Effector CD4-positive, alpha-beta T cell (primary cell): Measurements from ENCODE around the gene RMC1.
"Not testable (repeated sequence)": the region's sequence is repeated elsewhere in the genome, so short reads cannot be mapped to it uniquely, and the experiment has no call there.

ENCODE experiments used
- DNase-seq: peaks from one replicate; pipeline ENCODE4 v3.0.0-alpha.2; 2020

Gene RMC1

GRCh38 chr18:23536204-23536603, 32.9 kb downstream of the RMC1 start:
- no peak for DNase-seq

GRCh38 chr18:23537274-23537673, 34.0 kb downstream of the RMC1 start:
- no peak for DNase-seq

DNA sequence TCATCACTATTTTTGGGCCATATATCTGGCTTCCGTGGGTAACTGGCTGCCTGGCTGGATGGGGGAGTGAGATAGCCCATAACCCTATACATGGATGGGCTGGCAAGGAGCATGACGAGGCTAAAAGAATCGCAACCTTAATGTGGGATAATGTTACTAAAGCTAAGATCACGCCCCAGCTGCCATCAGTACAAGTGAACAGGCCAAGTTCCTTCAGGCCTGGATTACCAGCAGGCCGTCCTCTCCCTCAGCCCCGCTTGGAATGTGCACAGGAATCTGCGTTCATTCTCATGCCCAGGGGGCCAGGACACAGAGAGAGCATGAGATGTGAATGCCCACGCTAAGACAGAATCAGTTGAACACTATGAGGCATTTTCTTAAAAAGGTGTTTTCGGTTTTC, 34.7 kb downstream of the RMC1 start:
- no peak for DNase-seq

- no peak for DNase-seq
Measured at GRCh38 chr18:23538870-23539269, 35.6 kb downstream of the RMC1 start.

DNA sequence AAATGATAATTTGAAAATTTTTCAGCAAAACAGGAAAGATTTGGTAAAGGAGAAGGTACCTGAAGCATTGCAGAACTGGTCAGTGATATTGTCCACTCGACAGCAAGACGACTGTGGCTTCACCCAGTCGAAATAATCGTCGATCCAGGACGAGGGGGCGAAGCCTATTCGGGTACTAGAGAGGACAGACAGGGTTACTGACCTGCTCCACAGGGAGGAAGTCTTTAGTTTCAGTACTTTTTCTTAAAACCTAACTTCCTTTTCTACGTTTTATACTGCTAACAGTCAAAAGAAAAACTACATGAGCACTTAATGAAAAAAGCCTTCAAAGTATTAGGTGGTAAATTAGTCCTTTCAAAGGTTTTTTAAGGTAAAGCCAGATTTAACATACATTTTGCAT, 36.0 kb downstream of the RMC1 start:
- DNase-seq: no peak

GRCh38 chr18:23539911-23540525, 36.7 kb downstream of the RMC1 start:
- DNase-seq: no peak

- no peak for DNase-seq
Measured at GRCh38 chr18:23540867-23541266, 37.6 kb downstream of the RMC1 start.

GRCh38 chr18:23541349-23542093, 38.2 kb downstream of the RMC1 start:
- no peak for DNase-seq

DNA sequence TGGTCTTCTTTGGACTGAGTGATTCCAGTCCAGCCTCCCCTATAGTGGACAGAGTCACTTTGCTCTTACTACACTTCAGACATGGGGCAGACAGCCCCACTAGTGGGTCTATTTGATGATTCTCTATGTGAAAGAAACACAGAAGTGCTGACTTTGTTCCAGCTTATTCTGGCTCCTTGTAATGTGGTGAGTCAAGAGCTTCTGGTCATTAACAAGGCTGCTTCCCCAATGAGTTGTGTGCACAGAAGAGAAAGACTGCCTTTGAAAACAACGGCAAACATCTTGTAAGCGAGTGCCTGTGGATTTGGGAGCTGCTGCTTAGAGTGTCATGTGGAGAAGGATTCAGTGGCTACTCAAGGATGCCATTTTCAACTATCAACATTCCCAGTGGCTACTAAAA, 39.1 kb downstream of the RMC1 start:
- DNase-seq: no peak

DNA sequence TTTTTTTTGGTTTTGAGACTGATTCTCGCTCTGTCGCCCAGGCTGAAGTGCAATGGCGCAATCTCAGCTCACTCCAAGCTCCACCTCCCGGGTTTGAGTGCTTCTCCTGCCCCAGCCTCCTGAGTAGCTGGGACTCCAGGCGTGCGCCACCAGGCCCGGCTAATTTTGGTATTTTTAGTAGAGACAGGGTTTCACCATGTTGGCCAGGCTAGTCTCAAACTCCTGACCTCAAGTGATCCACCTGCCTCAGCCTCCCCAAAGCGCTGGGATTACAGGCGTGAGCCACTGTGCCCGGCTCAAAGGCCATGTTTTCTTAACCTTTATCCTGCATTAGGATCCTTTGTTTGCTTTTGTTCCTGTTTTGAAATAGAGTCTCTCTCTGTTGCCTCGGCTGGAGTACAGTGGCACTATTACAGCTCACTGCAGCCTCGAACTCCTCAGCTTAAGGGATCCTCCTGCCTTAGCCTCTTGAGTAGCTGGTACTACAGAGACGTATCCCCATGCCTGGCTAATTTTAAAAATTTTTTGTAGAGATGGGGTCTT, 42.0 kb downstream of the RMC1 start:
- DNase-seq: no peak

GRCh38 chr18:23547306-23547705, 44.0 kb downstream of the RMC1 start:
- DNase-seq: no peak

DNA sequence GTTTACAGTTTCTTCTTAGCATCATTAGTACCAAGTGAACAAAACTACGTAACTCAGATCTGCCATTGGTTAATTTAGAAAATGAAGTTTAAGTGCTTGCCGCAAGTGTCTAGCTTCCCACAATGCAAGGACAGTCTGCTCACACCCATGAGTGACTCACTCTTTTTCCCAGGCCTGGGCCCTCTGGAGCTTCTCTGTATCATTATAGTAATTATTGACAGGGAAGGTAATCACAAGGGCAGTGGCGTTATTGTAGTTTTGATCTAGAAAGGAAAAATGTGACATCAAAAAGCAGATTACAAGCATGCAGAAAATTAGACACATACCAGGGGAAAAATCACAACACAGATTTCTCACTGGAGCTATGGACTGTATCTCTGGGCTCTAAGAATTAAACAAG, 44.5 kb downstream of the RMC1 start:
- no peak for DNase-seq

GRCh38 chr18:23548275-23548674, 45.0 kb downstream of the RMC1 start:
- DNase-seq: no peak

DNA sequence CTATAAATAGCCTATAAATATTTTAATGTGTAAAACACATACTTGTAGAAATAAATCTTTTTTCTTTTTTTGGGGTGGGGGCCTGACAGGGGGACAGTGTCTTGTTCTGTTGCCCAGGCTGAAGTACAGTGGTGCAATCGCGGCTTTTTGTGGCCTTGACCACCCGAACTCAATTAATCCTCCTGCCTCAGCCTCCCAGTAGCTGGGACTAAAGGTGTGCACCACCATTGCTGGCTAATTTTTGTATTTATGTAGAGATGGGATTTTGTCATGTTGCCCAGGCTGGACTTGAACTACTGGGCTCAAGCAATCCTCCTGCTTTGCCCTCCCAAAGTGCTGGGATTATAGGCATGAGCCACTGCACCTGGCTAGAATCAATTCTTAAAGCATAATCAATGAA, 45.4 kb downstream of the RMC1 start:
- DNase-seq: no peak

DNA sequence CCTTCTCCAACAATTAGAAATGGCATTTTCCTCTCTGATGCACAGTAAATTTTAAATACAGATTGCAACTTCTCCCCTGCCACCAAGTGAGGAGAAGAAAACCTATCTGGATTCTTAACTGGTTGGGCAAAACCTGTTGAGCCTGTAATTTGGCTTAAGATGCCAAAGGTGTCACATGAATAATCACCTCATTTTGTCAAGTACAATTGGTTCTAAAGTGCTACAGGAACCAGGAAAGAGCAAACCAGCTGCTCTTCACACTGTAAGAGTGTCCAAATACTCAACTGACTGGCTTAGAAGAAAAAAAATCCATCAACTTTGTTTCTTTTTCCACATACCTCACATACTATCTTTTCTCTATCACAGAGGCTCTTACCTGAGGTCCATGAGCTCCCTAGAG, 47.6 kb downstream of the RMC1 start:
- no peak for DNase-seq

DNA sequence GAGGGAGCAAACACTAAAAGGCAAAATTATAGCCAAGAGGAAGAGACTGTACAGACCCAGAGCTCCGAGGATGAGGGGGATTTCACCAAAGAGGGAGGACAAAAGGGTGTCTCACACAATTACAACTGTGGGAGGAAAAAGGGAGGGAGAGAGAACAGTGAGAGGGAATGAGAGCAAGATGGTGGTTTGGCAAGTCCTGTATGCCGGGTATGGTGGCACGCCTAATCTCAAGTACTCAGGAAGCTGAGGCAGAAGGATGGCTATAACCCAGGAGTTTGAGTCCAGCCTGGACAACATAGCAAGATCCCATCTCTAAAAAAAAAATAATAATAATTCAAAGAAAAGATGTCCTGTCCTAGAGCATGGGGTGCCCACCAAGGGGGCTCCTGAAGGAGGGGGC, 48.7 kb downstream of the RMC1 start:
- no peak for DNase-seq

GRCh38 chr18:23552505-23552904, 49.2 kb downstream of the RMC1 start:
- no peak for DNase-seq

GRCh38 chr18:23553887-23554286, 50.6 kb downstream of the RMC1 start:
- DNase-seq: no peak

DNA sequence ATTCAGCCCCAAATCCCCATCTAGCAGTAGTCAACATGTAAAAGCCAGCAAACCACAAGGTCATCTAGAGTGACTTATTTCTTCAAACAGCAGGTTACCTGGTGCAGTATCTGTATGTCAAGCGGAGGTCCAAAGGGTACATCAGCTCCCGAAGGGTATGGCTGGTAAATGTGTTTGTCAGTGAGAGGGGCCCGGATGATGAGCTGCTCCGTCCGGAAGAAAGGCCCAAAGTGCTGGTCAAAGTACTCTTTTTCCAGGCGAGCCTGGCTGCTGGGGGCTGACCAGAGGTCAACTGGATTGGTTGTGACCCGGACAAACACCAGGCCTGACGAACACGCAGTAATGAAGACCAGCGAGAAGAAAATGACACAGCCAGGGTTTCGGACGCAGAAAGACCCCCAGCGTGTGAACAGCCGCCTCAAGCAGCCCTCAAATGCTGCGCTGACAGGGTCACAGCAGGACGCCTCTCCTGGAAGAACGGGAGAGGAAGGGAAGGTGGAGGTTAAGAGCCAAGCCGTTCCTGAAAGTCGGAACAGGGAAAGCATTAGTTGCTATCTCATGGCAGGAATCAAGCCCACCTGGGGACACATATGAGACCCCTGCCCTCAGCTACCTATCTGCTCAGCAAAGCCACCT, 53.0 kb downstream of the RMC1 start:
- no peak for DNase-seq

DNA sequence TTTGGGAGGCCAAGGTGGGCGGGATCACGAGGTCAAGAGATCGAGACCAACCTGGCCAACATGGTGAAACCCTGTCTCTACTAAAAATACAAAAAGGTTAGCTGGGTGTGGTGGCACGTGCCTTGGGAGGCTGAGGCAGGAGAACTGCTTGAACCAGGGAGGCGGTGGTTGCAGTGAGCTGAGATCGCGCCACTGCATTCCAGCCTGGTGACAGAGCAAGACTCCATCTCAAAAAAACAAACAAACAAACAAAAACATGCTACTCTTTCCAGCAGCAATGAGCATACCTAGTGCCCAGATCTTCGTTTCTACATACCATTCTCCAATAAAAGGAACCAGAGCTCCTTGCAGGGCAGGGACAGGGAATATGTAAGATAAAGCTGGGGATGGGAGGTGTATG, 54.2 kb downstream of the RMC1 start:
- DNase-seq: not testable (repeated sequence)

- DNase-seq: no peak
Measured at GRCh38 chr18:23560186-23560585, 56.9 kb downstream of the RMC1 start.

- DNase-seq: no peak
Measured at GRCh38 chr18:23563377-23564043, 60.2 kb downstream of the RMC1 start.

DNA sequence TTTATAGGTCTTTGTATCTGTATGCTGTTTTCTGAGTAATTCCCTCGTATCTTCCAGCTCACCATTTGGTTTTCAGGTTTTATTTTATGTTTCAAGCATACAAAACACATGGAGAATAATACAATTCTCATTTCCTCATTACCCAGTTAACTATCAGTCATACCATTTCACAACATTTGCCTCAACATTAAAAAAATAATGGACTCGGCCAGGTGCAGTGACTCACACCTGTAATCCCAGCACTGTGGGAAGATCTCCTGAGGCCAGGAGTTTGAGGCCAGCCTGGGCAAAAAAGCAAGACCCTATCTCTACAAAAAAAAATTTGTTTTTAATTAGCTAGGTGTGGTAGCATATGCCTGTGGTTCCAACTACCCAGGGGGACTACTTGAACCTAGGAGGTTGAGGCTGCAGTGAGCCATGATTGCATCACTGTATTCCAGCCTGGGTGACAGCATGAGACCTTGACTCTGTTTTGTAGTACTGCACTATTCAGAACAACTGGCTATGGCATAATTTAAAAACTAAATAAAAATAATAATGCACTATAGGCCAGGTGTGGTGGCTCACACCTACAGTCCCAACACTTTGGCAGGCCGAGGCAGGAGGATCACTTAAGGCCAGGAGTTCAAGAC, 62.7 kb downstream of the RMC1 start:
- no peak for DNase-seq
